ENCODE results near the gene WDR33. TPM values are rescaled to one million over a fixed set of nuclear protein-coding genes. Genes with fewer than 3 reads are reported as not detected.

WDR33 gene
- total and polyA plus RNA-seq, 9 of the 15 experiments (the other 6 are each of a cell fraction or from before 2014, with no cell fraction given) = 24.2 to 57.4 (median 38.4) TPM

DNA sequence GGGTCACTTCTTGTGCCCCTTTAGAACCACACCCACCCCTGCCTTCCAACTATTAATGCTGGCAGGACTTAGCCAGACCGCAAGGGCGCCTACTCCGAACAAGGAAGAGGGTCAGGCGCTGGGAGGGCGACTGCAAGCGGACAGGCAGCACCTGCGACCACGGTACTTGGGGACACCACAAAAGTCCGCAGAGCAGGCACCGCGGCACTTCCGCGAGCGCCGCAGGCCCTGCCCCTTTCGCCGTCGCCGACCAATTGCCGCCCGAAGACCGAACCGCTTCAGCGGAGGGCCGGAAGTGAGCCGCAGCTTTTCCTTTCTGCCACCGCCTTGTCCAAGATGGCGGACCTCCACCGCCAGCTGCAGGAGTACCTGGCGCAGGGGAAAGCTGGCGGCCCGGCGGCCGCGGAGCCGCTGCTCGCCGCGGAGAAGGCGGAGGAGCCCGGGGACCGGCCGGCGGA, 109.7 kb downstream of the WDR33 start, which contains the start of gene SFT2D3 (continued):
- TF ChIP-seq REST (IDR thresholded peaks at IDR 0.05; ENCODE audit: borderline replicate concordance) (no peak), REST (CRISPR knock-in tag; IDR thresholded peaks at IDR 0.05; ENCODE audit: low read depth) (0 out of 2 replicates have a peak, but pooled peaks have one; percentile 19), PML (IDR thresholded peaks at IDR 0.05; ENCODE audit: low read length) (peak; percentile 56), WHSC1 (IDR thresholded peaks at IDR 0.05; ENCODE audit: low read length) (no peak), ELF1 (tag; IDR thresholded peaks at IDR 0.05) (peak; percentile 96), LCOR (CRISPR knock-in tag; IDR thresholded peaks at IDR 0.05) (peak; percentile 77), FOXM1 (IDR thresholded peaks at IDR 0.05; ENCODE audit: low read depth) (no peak), FOXM1 (CRISPR knock-in tag; IDR thresholded peaks at IDR 0.05; ENCODE audit: low read depth) (no peak), RBM15 (IDR thresholded peaks at IDR 0.05; ENCODE audit: insufficient read depth, low read length) (no peak), HLTF (IDR thresholded peaks at IDR 0.05) (no peak), PRDM10 (IDR thresholded peaks at IDR 0.05; ENCODE audit: partially characterized antibody) (no peak), TCF7 (IDR thresholded peaks at IDR 0.05; ENCODE audit: borderline replicate concordance) (no peak), KDM4B (IDR thresholded peaks at IDR 0.05; ENCODE audit: borderline replicate concordance in 2 of 2, low read depth in 1 of 2) (peak in 1 of 2 experiments; percentile 31; a peak in 1 of 4 replicates), ESRRA (IDR thresholded peaks at IDR 0.05; ENCODE audit: borderline replicate concordance, low read depth) (peak; percentile 36; the same call in 1 of the 2 replicates), HDAC3 (IDR thresholded peaks at IDR 0.05; ENCODE audit: borderline replicate concordance, partially characterized antibody) (no peak), NFYB (IDR thresholded peaks at IDR 0.05; ENCODE audit: extremely low read depth, insufficient read length) (peak; percentile 54), MBD2 (IDR thresholded peaks at IDR 0.05; ENCODE audit: borderline replicate concordance, low read depth) (peak; percentile 64; the same call in 1 of the 2 replicates), KLF13 (tag; IDR thresholded peaks at IDR 0.05; ENCODE audit: borderline replicate concordance, low read depth) (0 out of 2 replicates have a peak, but pooled peaks have one; percentile 11)
